Prostate gland (tissue), 2 donors: ENCODE measurements around the gene PIK3CD. TPM values are rescaled to one million over a fixed set of nuclear protein-coding genes. Genes with fewer than 3 reads are reported as not detected.
A peak's percentile ranks its signal among the peaks of the same experiment; 100 is the strongest.

Experiments
- DNase-seq: peaks from one replicate; pipeline ENCODE4 v3.0.0-alpha.2; 2019; ENCODE audit warnings: low spot score
- H3K27ac ChIP-seq, 2 donors: fragments of 200-600 bp; sonication (generic); 2 replicates each; pipeline ENCODE4 v1.5.1; 2017 to 2019
- H3K27me3 ChIP-seq: fragments of 200-600 bp; sonication (generic); replicated peaks from 2 replicates; pipeline ENCODE4 v1.5.1; 2019; ENCODE audit not compliant: insufficient read depth
- H3K36me3 ChIP-seq, 2 donors: fragments of 200-600 bp; sonication (generic); 1 replicate in 1 of 2; 2 replicates in 1 of 2; pipeline versions ENCODE4 v1.5.1 to v1.8.1; 2017 to 2019
- H3K4me1 ChIP-seq: fragments of 200-600 bp; sonication (generic); replicated peaks from 2 replicates; pipeline ENCODE4 v1.5.1; 2019
- H3K4me3 ChIP-seq, 2 donors: fragments of 200-600 bp; sonication (generic); 2 replicates each; pipeline ENCODE4 v1.5.1; 2017 to 2019
- H3K9me3 ChIP-seq: fragments of 200-600 bp; sonication (generic); 2 replicates; pipeline ENCODE4 v1.5.1; 2017
- POLR2A ChIP-seq: fragments of 450-650 bp; IDR thresholded peaks from one replicate; pipeline ENCODE4 v1.6.1; 2016; ENCODE audit warnings: antibody characterized with exemption, mild to moderate bottlenecking
- POLR2AphosphoS5 ChIP-seq: sonication (generic); formaldehyde crosslinking; IDR thresholded peaks from one replicate; pipeline ENCODE4 v1.6.1; 2017; ENCODE audit warnings: antibody characterized with exemption
- WGBS: methylation state at CpG from one replicate; pipeline ENCODE4 v1.1.5; 2018; 5-methylcytosine and 5-hydroxymethylcytosine counted together
- intact Hi-C: fragments of 100-400 bp; cut with DNase I; formaldehyde crosslinking; loops from one replicate; pipeline ENCODE4 v1.14.2; 2022
- total RNA-seq, 2 donors: library from RNA; depleted of rRNA; stranded (reverse); fragments of >200 nt; gene quantifications; one replicate each; pipeline ENCODE4 v1.1.0, GENCODE V29; 2016
- TF ChIP-seq, protein P1 (sequence below), 4 experiments: fragments of 200-600 bp in 2 of 4; fragments of 450-650 bp in 2 of 4; sonication (generic) in 2 of 4; IDR thresholded peaks; 1 replicate in 3 of 4; 2 replicates in 1 of 4; pipeline ENCODE4 v1.5.1; 2016 to 2019; ENCODE audit warnings: antibody characterized with exemption in 4 of 4, mild to moderate bottlenecking in 2 of 4, moderate library complexity in 2 of 4

Gene PIK3CD
- total RNA-seq, 2 donors from 2014 or later: 5.3 to 12.9 TPM

DNA sequence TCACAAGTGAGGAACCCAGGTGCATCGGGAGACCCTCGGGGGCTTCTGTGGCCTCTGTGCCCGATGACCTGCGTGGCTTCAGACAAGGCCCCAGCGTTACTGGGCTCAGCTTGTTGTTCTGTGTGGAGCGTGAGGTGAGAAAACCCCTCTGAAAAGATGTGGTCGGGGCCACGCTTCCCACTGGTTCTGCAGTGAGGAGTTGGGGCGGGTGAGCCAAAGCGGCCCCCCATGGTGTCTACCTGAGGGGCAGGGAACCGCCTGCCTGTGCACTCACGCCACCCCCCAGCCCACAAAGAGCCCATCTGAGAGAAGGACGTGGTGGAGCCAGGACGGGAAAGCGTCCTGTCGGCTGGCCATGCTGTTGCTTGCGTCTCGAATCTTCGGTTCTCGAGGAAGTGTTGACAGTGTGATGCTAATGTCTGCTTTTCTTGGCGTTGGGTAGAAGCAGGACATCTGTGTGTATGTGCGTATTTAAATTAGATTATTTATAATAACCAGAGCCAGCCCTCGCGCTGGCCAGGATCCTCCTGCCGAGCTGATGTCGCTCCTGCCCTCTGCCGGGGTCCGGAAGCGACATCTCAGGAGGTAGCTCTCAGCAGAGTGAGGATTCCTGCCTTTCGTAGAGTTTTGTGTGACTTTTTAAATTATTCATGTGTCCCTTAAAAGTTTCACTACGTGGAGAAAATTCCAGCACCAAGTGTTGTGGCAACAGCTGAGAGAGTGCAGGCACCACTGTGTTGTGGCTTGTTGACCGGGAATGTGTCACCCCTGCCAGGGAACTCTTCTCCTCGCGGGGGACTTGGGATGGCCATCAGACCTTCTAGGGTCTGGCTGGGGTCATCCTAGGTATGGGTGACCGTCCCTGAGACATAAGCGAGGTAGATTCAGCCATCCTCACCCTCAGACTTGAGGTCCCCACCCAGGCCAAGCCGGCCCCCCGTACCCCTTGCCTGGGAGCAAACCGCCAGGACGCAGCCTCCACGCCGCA, 47.5 kb upstream of the PIK3CD start:
- H3K36me3 ChIP-seq: peaks cover 7 to 21% of the 10 kb centered on the region in 2 donors
- no peak overlapping the region for H3K27ac ChIP-seq
- TF ChIP-seq, protein P1, sequence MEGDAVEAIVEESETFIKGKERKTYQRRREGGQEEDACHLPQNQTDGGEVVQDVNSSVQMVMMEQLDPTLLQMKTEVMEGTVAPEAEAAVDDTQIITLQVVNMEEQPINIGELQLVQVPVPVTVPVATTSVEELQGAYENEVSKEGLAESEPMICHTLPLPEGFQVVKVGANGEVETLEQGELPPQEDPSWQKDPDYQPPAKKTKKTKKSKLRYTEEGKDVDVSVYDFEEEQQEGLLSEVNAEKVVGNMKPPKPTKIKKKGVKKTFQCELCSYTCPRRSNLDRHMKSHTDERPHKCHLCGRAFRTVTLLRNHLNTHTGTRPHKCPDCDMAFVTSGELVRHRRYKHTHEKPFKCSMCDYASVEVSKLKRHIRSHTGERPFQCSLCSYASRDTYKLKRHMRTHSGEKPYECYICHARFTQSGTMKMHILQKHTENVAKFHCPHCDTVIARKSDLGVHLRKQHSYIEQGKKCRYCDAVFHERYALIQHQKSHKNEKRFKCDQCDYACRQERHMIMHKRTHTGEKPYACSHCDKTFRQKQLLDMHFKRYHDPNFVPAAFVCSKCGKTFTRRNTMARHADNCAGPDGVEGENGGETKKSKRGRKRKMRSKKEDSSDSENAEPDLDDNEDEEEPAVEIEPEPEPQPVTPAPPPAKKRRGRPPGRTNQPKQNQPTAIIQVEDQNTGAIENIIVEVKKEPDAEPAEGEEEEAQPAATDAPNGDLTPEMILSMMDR (IDR thresholded peaks at IDR 0.05): no peak
- no peak for TF ChIP-seq POLR2A
- no peak for TF ChIP-seq POLR2AphosphoS5
- H3K4me1 ChIP-seq: peaks cover 6% of the 10 kb centered on the region
- H3K9me3 ChIP-seq: no peaks in the 10 kb centered on the region
- intact Hi-C loops: no loop called here
- 87% methylated on average over 42 of the region's 42 CpGs for WGBS
- H3K4me3 ChIP-seq: no peak overlapping the region
- no peaks in the 10 kb centered on the region for H3K27me3 ChIP-seq
- no peak for DNase-seq

DNA sequence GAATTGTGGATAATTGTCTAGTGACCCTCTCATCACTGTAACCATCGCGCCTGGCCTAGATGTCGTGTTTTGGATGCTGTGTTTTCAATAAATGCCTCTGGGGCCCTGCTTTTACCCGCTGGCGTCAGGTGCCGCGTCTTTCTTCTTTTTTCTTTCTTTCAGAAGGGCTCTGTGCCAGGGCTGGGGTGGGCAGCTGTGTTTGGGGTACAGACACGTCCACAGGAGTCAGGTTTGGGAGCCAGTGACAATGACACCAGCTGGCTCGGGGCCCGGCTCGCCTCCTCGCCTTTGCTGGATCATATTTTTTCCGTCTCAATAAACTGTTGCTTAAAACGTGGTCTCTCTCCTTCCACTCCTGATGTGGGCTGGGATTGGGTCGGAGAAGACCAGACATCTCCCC, 46.7 kb upstream of the PIK3CD start:
- TF ChIP-seq POLR2AphosphoS5 (no peak), POLR2A (no peak)
- TF ChIP-seq, protein P1 (IDR thresholded peaks at IDR 0.05): no peak
- H3K9me3 ChIP-seq: no peaks in the 10 kb centered on the region
- peaks cover 6% of the 10 kb centered on the region for H3K4me1 ChIP-seq
- no peak for DNase-seq
- H3K36me3 ChIP-seq: peaks cover 7 to 21% of the 10 kb centered on the region in 2 donors
- no peak overlapping the region for H3K27ac ChIP-seq
- 58% methylated on average over 15 of the region's 15 CpGs for WGBS
- H3K27me3 ChIP-seq: no peaks in the 10 kb centered on the region
- H3K4me3 ChIP-seq: no peak overlapping the region
- intact Hi-C loops: no loop called here

DNA sequence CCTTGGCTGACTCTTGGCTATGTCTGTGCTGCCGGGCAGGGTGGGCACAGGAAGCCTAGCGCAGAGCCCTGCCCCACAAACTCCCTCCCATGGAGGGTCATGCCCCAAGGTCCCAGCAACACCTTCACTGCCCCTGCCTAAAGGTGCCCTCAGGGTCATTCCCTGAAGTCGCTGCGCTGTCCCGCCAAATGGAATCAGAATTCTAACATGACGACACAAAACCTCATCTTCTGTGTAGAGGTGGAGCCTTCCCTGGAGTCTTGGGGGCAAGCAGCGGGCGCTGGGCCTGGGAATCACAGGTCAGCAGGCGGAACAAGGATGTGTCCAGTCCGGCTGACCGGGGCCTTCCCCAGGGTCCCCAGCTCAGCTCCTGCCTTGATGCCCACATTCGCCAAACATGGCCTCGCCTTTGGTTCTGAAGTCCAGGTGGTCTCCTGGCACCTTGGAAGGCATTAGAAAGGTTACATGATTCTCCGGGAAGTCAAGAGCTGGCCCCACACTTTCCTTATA, 45.5 kb upstream of the PIK3CD start:
- 95% methylated on average over 14 of the region's 14 CpGs for WGBS

DNA sequence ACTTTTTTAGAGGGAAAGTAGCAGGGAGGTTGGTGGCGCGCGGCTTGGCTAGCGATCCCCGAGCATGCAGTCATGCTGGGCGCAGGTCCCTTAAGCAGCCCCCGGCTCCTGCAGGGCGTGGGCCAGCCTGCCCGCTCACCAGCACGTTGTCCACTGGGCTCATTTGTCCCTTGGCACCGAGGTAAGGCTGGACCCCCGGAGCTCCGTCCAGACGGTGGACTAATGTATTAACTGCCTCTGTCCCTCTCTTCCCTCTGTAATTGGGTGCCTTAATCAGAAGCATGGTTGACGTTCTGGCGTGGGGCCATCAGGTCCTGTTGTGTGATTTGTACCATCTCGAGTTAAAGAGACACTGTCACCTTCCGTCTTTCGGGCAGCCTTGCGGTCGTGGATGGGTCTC, 45.1 kb upstream of the PIK3CD start:
- Histone ChIP-seq H3K36me3 (peaks cover under 1 to 12% of the 10 kb centered on the region in 2 donors), H3K27ac (peak overlapping the region in 1 of 2 donors; percentile 30), H3K4me1 (peaks cover 6% of the 10 kb centered on the region), H3K27me3 (no peaks in the 10 kb centered on the region), H3K4me3 (no peak overlapping the region), H3K9me3 (no peaks in the 10 kb centered on the region)
- TF ChIP-seq POLR2A (no peak), POLR2AphosphoS5 (no peak)
- TF ChIP-seq, protein P1 (IDR thresholded peaks at IDR 0.05): no peak
- no peak for DNase-seq
- 76% methylated on average over 21 of the region's 21 CpGs for WGBS
- intact Hi-C loops: no loop called here

More for the DNA sequence above, 45.5 kb upstream of the PIK3CD start:
- H3K9me3 ChIP-seq: no peaks in the 10 kb centered on the region
- H3K4me3 ChIP-seq: no peak overlapping the region
- intact Hi-C loops: no loop called here
- no peak for DNase-seq
- H3K4me1 ChIP-seq: peaks cover 6% of the 10 kb centered on the region
- H3K36me3 ChIP-seq: peaks cover 5 to 16% of the 10 kb centered on the region in 2 donors
- no peak overlapping the region for H3K27ac ChIP-seq
- H3K27me3 ChIP-seq: no peaks in the 10 kb centered on the region
- TF ChIP-seq POLR2A (no peak), POLR2AphosphoS5 (no peak)
- TF ChIP-seq, protein P1 (IDR thresholded peaks at IDR 0.05): no peak
